ENCODE measurements around the gene GPR146.

GPR146 gene

DNA sequence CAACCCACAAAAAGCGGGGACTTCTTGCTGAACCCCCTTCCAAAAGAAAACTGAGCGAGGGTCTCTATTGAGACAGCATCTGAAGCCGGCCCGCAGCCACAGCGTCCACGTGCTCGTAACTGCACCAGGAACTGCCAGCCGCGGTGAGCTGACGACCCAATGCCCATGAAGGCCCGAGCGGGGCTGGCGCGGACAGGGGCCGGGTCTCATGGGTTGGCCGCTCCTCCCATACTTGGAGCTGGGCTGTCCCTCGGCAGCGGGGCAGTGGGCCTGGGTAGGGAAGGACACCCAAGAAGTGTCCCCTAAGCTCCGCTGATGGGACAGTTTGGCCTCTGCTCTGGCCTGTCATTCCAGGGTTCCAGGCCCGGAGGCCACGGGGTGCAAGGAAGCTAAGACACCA, 39.0 kb upstream of the GPR146 start:
- no peak for DNase-seq
- no peak overlapping the region for H3K4me3 Mint-ChIP-seq
- H3K4me1 Mint-ChIP-seq (ENCODE audit: low read depth), result no peaks in the 10 kb centered on the region
- H3K27me3 Mint-ChIP-seq, result no peaks in the 10 kb centered on the region
- H3K27ac Mint-ChIP-seq, result no peak overlapping the region
- peaks cover 30% of the 10 kb centered on the region for H3K36me3 Mint-ChIP-seq (ENCODE audit: low read depth)
- no peaks in the 10 kb centered on the region for H3K9me3 Mint-ChIP-seq

DNA sequence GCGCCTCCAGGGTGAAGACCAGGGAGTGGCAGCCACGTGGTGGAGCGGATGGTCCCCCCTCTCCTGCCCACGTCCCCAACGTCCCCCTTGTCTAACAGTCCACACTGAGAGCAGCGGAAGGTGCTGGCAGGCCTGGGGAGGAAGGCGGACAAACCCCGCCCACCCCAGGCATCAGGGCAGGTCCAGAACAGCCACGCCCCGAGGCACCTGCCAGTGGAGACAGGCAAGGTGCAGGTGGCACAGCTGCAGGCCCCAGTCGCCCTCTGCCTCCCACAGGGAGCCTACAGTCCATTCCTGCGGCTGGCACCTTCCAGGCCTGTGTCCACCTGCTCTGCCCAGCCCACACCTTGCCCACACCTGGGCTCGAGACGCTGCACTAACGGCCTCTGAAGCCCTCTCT, 36.4 kb upstream of the GPR146 start:
- Mint-ChIP-seq H3K4me1 (ENCODE audit: low read depth) (peaks cover 9% of the 10 kb centered on the region), H3K27me3 (no peaks in the 10 kb centered on the region), H3K27ac (no peak overlapping the region), H3K9me3 (no peaks in the 10 kb centered on the region), H3K36me3 (ENCODE audit: low read depth) (peaks cover 24% of the 10 kb centered on the region), H3K4me3 (no peak overlapping the region)
- no peak for DNase-seq

DNA sequence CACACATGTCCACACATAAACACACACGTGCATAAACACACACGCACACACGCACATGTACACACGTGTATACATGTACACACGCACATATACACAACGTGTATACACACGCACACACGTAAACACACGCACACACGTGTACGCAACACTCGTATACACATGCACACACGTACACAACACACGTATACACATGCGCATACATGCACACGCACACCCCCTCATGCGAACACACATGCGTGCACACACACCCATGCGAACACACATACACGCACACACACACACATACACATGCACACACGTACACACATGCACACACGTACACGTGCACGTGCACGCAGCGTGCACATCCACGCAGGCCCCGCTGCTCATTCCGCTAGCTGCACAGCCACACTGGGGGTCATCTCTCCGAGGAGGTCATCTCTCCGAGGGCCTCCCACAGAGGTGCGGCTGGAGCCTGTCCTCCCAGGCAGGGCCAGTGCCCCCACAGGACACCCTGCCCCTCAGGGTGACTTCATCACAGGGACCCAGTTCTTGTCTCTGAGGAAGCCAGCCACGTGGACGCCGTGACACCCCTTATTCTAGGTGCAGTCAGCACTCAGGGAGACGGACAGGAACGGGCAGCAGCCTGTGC, 35.5 kb upstream of the GPR146 start:
- Mint-ChIP-seq H3K4me1 (ENCODE audit: low read depth) (peaks cover 10% of the 10 kb centered on the region), H3K27me3 (no peaks in the 10 kb centered on the region), H3K4me3 (no peak overlapping the region), H3K27ac (no peak overlapping the region), H3K36me3 (ENCODE audit: low read depth) (peaks cover 24% of the 10 kb centered on the region), H3K9me3 (no peaks in the 10 kb centered on the region)
- no peak for DNase-seq

DNA sequence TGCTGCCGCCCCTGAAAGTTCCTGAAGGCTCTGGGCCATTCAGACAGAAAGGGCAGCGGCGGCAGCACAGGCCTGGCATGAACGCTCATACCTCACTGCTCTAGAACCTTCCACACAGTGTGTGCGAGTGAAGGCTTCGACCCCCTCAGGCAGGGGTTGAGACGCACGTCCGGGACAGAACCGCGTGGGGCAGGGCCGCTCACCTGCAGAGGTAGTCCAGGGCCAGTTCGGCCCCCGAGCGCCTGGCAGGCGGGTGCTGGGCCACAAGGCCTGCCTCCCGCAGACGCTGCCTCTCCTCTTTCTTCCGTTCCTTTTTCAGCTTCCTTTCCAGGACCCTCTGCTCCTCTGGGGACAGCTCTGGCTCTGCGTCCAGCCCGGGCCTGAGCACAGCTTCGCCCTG, 34.6 kb upstream of the GPR146 start:
- Mint-ChIP-seq H3K4me3 (no peak overlapping the region), H3K27me3 (no peaks in the 10 kb centered on the region), H3K9me3 (no peaks in the 10 kb centered on the region), H3K4me1 (ENCODE audit: low read depth) (peaks cover 13% of the 10 kb centered on the region), H3K27ac (no peak overlapping the region), H3K36me3 (ENCODE audit: low read depth) (peaks cover 21% of the 10 kb centered on the region)
- no peak for DNase-seq

DNA sequence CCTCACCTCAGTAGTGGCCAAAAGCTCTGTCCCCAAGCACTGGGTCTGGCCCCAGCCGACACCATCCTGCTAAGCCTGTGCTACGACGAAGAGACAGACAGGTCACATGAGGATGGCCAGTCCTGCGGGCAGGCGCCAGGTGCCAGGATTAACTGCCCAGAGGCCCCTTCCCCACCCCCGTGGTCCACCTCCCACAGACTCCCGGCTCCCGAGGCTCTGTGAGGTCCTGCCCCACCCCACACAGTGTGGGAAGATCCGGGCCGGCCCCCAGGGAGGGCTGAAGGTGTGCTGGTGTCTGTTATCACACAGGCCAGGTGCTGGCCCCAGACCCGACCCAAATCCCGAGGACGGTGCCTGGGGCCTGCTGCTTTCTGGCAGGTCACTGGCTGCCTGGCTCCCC, 34.1 kb upstream of the GPR146 start:
- H3K27ac Mint-ChIP-seq, result no peak overlapping the region
- no peak for DNase-seq
- H3K9me3 Mint-ChIP-seq, result no peaks in the 10 kb centered on the region
- peaks cover 13% of the 10 kb centered on the region for H3K4me1 Mint-ChIP-seq (ENCODE audit: low read depth)
- peaks cover 21% of the 10 kb centered on the region for H3K36me3 Mint-ChIP-seq (ENCODE audit: low read depth)
- no peaks in the 10 kb centered on the region for H3K27me3 Mint-ChIP-seq
- no peak overlapping the region for H3K4me3 Mint-ChIP-seq

DNA sequence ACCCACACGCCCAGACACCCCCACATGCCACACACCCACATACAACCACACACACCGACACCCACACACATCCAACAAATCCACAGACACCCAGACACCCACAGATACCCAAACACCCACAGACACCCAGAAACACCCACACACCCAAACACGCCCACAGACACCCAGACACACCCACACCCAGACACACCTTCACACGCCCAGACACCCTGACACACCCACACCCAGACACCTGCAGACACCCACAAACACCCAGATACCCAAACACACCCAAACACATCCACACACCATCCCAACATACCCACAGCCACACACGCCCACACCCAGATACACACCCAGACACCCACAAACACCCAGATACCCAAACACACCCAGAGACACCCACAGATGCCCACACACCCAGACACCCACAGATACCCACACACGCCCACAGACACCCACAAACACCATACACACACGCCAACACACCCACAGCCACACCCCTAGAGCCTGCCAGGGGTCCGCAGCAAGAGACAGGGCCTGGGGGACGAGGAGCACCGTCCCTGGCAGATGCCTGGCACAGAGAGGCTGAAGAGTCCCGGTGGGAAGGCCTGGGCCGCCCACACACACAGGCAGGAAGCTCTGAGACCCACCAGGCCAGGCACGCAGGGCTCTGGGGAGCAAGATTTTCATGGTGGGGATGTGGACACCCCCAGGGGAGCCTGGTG, 32.9 kb upstream of the GPR146 start:
- H3K27me3 Mint-ChIP-seq, result no peaks in the 10 kb centered on the region
- no peaks in the 10 kb centered on the region for H3K9me3 Mint-ChIP-seq
- peaks cover 13% of the 10 kb centered on the region for H3K4me1 Mint-ChIP-seq (ENCODE audit: low read depth)
- DNase-seq, result no peak
- H3K4me3 Mint-ChIP-seq, result no peak overlapping the region
- peaks cover 17% of the 10 kb centered on the region for H3K36me3 Mint-ChIP-seq (ENCODE audit: low read depth)
- peak overlapping the region; percentile 76 for H3K27ac Mint-ChIP-seq

DNA sequence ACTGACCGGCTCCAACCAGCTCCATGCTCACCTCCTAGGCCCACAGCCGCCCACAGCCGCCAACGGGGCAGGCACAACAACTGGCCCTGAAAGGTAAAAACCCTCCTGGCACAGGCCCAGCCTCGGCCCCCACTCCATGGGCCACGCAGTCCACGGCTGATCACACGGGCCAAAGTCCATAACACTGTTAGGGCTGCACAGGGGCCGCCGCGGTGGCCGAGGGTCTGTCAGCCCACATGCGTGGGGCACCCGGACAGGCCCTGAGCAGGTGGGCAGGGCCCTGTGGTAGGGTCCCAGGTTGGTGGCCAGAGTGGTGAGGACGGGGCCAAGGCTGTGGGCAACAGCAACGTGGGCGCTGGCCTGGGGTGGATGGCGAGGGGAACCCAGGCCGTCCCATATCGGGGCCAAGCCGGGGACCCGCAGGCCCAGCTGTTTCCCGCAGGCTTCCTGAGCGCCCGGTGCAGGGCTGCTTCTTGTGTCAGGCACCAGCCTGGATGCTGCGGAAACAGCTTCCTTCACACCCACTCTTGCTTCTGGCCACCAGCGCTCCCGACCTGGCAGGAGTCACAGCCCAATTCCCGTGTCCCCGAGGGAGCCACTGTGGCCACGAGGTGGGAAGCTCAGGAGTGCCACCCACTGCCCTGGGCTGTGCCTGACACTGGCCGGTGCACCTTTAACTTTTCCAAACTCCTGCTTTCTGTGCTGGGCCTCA, 32.2 kb upstream of the GPR146 start:
- DNase-seq, result no peak
- Mint-ChIP-seq H3K9me3 (no peaks in the 10 kb centered on the region), H3K27me3 (no peaks in the 10 kb centered on the region), H3K27ac (no peak overlapping the region), H3K36me3 (ENCODE audit: low read depth) (peaks cover 17% of the 10 kb centered on the region), H3K4me1 (ENCODE audit: low read depth) (peaks cover 13% of the 10 kb centered on the region), H3K4me3 (no peak overlapping the region)

DNA sequence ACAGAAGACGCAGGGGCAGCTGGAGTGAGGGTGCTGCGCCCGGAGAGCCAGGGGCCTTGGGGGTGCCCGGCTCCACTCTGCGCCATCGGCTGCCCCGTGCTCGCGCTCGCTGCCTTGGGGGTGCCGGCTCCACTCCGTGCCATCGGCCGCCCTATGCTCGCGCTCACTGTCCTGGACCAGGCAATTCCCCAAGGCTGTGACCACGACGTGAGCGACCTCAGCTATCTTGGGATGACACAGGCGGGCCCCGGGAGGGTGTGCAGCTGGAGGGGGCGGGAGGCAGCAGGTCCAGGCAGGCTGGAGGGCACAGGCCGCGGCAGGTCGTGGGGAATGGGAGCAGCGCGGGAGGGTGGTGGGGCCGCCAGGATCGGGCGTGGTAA, 31.6 kb upstream of the GPR146 start:
- H3K36me3 Mint-ChIP-seq (ENCODE audit: low read depth), result peaks cover 17% of the 10 kb centered on the region
- no peak overlapping the region for H3K4me3 Mint-ChIP-seq

DNA sequence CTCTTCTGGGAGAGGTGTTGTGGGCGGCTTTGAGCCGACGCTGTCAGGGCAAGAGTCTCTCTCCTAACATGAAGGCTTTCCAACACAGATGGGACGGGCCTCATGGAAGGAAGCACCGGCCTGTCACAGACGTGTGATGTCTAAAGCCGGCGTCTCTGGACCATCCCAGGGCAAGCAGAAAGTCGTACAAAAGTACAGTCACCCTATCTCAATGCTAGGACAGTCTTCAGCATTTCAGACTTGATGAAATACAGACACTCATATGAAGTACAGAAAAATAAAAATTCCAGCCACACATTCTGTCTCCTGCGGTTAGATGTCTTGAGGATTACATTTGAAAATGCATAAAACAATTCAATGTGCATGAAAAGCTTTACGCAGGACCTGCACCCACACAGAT, 30.8 kb upstream of the GPR146 start:
- Mint-ChIP-seq H3K9me3 (no peaks in the 10 kb centered on the region), H3K36me3 (ENCODE audit: low read depth) (peaks cover 23% of the 10 kb centered on the region), H3K4me1 (ENCODE audit: low read depth) (peaks cover 19% of the 10 kb centered on the region), H3K27me3 (no peaks in the 10 kb centered on the region), H3K27ac (peak overlapping the region; percentile 0), H3K4me3 (no peak overlapping the region)
- no peak for DNase-seq

More for the DNA sequence above, 31.6 kb upstream of the GPR146 start:
- no peak for DNase-seq
- Mint-ChIP-seq H3K27me3 (no peaks in the 10 kb centered on the region), H3K9me3 (no peaks in the 10 kb centered on the region), H3K4me1 (ENCODE audit: low read depth) (peaks cover 13% of the 10 kb centered on the region), H3K27ac (no peak overlapping the region)

DNA sequence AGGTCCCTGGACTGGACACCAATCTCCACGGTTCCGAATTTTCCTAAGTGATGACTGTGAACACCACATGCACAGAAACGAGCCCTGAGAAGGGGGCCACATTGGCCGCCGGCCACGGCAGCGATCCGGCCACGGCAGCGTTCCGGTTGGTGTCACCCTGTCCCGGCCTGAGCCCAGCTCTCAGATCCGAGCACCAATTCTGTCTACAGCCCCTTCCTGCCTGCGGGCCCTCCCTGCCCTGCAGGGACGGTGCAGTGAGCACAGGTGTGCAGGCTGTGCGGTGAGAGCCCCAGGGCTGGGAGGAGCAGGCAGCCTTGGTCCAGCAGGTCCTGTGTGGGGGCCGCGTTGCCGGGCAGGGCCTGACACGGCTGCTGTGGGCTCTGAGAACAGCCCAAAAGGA, 29.7 kb upstream of the GPR146 start:
- no peak overlapping the region for H3K4me3 Mint-ChIP-seq
- H3K27ac Mint-ChIP-seq, result no peak overlapping the region
- H3K4me1 Mint-ChIP-seq (ENCODE audit: low read depth), result peaks cover 19% of the 10 kb centered on the region
- H3K9me3 Mint-ChIP-seq, result no peaks in the 10 kb centered on the region
- peaks cover 15% of the 10 kb centered on the region for H3K36me3 Mint-ChIP-seq (ENCODE audit: low read depth)
- DNase-seq, result no peak
- no peaks in the 10 kb centered on the region for H3K27me3 Mint-ChIP-seq

DNA sequence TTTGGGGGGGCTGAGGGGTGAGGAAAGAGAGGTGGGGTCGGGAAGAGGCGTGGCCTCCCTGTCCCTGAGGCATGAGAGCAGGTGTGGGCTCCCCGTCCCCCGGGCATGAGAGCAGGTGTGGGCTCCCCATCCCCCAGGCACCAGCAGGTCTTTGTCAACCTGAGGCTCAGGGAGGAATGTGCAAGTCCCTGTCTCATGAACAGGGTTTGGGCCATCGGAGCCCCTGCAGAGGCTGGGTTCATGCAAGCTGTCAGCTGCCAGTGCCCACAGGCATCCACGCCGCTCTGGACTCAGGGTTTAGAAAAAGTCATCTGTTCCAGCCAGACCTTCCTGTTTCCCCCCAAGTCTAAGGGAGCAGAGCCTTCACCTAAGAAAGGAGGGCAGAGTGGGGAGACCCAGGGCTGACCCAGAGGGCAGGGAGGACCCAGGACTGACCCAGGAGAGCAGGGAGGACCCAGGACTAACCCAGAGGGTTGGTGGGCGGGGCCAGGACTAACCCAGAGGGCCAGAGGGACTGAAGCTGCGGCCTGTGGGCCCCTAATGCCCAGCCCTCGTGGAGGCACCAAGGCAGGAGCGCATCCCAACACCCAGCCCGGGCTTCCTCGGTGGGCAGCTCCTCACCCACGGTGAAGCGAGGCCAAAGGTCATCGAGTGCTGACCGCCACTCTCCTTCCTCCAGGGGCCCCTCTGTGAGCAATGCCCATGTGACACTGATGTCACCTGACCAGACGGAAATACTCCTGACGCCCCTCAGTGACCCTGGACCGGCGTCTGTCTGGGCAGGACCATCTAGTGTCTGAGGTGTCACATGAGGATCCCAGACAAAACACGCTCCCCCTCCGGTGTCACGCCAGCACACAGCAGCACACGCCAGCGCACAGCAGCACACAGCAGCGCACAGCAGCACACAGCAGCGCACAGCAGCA, 28.9 kb upstream of the GPR146 start:
- H3K27ac Mint-ChIP-seq, result no peak overlapping the region
- H3K9me3 Mint-ChIP-seq, result no peaks in the 10 kb centered on the region

DNA sequence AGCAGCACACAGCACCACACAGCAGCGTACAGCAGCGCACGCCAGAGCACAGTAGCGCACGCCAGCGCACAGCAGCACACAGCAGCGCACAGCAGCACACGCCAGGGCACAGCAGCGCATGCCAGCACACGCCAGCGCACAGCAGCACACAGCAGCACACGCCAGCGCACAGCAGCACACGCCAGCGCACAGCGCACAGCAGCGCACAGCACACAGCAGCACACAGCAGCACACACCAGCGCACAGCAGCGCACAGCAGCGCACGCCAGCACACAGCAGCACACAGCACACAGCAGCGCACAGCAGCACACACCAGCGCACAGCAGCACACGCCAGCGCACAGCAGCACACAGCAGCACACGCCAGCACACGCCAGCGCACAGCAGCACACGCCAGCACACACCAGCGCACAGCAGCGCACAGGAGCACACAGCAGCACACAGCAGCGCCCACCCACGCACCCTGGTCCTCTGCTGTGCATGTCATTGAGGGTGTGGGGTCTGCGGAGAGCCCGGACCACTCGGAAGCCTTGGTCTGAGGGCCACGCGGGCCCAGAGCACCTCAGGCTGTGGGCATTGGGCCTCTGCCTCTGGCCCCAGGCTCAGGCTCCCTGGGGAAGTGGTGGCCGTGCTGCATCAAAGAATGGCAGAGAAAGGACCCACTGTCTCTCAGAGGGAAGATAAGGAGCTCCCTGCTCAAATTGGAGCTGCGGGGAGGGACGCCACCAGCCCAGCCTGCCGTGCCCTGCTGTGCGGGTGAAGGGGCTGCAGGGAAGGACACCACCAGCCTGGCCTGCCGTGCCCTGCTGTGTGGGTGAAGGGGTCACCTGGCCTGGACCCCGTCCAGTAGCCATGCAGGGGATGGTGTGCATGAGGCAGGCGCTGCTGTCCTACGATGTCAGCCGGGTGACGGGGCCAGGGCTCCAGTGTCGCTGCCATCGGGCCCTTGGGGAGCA, 27.5 kb upstream of the GPR146 start:
- H3K4me1 Mint-ChIP-seq (ENCODE audit: low read depth), result peaks cover 13% of the 10 kb centered on the region
- peaks cover 18% of the 10 kb centered on the region for H3K36me3 Mint-ChIP-seq (ENCODE audit: low read depth)
- H3K4me3 Mint-ChIP-seq, result no peak overlapping the region
- H3K9me3 Mint-ChIP-seq, result no peaks in the 10 kb centered on the region
- DNase-seq, result no peak
- no peaks in the 10 kb centered on the region for H3K27me3 Mint-ChIP-seq
- no peak overlapping the region for H3K27ac Mint-ChIP-seq

More for the DNA sequence above, 28.9 kb upstream of the GPR146 start:
- Mint-ChIP-seq H3K27me3 (no peaks in the 10 kb centered on the region), H3K4me1 (ENCODE audit: low read depth) (peaks cover 19% of the 10 kb centered on the region), H3K4me3 (no peak overlapping the region), H3K36me3 (ENCODE audit: low read depth) (peaks cover 12% of the 10 kb centered on the region)
- no peak for DNase-seq

DNA sequence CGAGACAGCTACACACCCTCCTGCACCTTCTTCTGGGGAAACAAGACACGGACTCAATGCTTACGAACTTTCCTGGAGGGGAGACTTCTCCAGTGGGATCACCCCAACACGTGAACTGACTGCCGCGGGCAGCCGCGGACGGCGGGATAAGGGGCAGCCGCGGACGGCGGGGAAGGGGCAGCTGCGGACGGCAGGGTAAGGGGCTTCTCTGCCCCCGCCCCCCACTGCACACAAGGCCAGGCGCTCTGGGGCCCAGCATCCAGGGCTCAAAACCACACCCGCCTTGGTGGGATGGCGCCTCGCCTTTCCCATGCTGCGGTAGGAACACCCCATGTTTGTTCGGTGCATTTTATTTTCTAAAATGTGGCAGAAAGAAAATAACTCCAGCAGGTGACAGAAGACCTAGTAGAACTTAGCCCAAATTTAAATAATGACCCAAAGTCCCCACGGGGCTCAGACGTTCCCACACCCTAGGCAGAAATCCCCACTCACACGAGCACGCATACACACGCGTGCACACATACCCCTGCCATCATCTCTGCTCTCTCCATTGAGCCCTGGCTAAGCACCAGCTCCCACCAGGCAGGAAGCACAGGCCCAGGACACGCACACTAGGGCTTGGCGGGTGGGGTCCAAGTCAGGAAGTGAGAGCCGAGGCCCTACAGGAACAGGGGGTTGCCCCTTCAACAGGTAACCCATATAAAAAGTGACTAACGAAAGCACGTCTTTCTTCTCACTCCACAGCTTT, 26.6 kb upstream of the GPR146 start:
- Mint-ChIP-seq H3K4me1 (ENCODE audit: low read depth) (peaks cover 12% of the 10 kb centered on the region), H3K9me3 (no peaks in the 10 kb centered on the region), H3K27ac (peak overlapping the region; percentile 66), H3K4me3 (no peak overlapping the region), H3K27me3 (no peaks in the 10 kb centered on the region), H3K36me3 (ENCODE audit: low read depth) (peaks cover 25% of the 10 kb centered on the region)
- DNase-seq, result no peak

All from activated T-cell treated with anti-CD3 and anti-CD28 coated beads, Interleukin-2, amount 50 U/mL, for 24 hours (primary cell).